ENCODE results near the gene KRT72. TPM values are rescaled to one million over a fixed set of nuclear protein-coding genes. Genes with fewer than 3 reads are reported as not detected.

Gene KRT72
- total and polyA plus RNA-seq, 2 experiments from 2014 or later, result not detected

GRCh38 chr12:52606096-52606495 is 4.8 kb upstream of the KRT72 start:
- Histone ChIP-seq H3F3A (ENCODE audit: insufficient read depth) (no peaks in the 10 kb centered on the region), H3K9me2 (ENCODE audit: insufficient read depth) (no peaks in the 10 kb centered on the region), H3K9ac (no peak overlapping the region), H4K20me1 (ENCODE audit: insufficient read depth) (no peaks in the 10 kb centered on the region), H3K27me3 (replicated peaks; ENCODE audit: insufficient read depth) (peaks cover 51% of the 10 kb centered on the region), H2AFZ (no peak overlapping the region), H3K4me3 (no peak overlapping the region), H3K4me1 (ENCODE audit: insufficient read depth) (0 out of 2 replicates have a peak, but pooled peaks cover 4% of the 10 kb centered on the region), H3K9me3 (ENCODE audit: low read depth) (no peaks in the 10 kb centered on the region), H3K27ac (no peak overlapping the region), H3K4me2 (ENCODE audit: unreplicated experiment) (no peak overlapping the region), H3K79me2 (ENCODE audit: insufficient read depth) (no peaks in the 10 kb centered on the region), H3K36me3 (ENCODE audit: low read depth) (no peaks in the 10 kb centered on the region)
- 20% methylated on average over 3 of the region's 3 CpGs for WGBS, 2 experiments (ENCODE audit: low coverage in 1 of 2, low lambda C conversion rate in 2 of 2, missing lambda C conversion rate in 2 of 2)
- in situ Hi-C loops (cut with MboI), result no loop called here
- TF ChIP-seq EZH2 (IDR thresholded peaks at IDR 0.05; ENCODE audit: insufficient read depth, poor library complexity, severe bottlenecking) (no peak), EZH2phosphoT487 (IDR thresholded peaks at IDR 0.05; ENCODE audit: insufficient read depth, low read depth) (no peak)
- DNase-seq, result no peak

- H3K4me1 ChIP-seq (ENCODE audit: insufficient read depth), result 0 out of 2 replicates have a peak, but pooled peaks cover 4% of the 10 kb centered on the region
- no peaks in the 10 kb centered on the region for H3F3A ChIP-seq (ENCODE audit: insufficient read depth)
- no peaks in the 10 kb centered on the region for H3K79me2 ChIP-seq (ENCODE audit: insufficient read depth)
- no peak overlapping the region for H2AFZ ChIP-seq
- no peak overlapping the region for H3K4me3 ChIP-seq
- in situ Hi-C loops (cut with MboI), result no loop called here
- no peaks in the 10 kb centered on the region for H3K36me3 ChIP-seq (ENCODE audit: low read depth)
- H3K9ac ChIP-seq, result no peak overlapping the region
- H3K9me2 ChIP-seq (ENCODE audit: insufficient read depth), result no peaks in the 10 kb centered on the region
- H3K27me3 ChIP-seq (replicated peaks; ENCODE audit: insufficient read depth), result peaks cover 51% of the 10 kb centered on the region
- no peaks in the 10 kb centered on the region for H3K9me3 ChIP-seq (ENCODE audit: low read depth)
- WGBS, 2 experiments (ENCODE audit: low coverage in 1 of 2, low lambda C conversion rate in 2 of 2, missing lambda C conversion rate in 2 of 2), result 53 to 59% methylated on average over 1 of the region's 1 CpG
- H3K27ac ChIP-seq, result no peak overlapping the region
- DNase-seq, result no peak
- no peaks in the 10 kb centered on the region for H4K20me1 ChIP-seq (ENCODE audit: insufficient read depth)
- no peak for TF ChIP-seq EZH2 (IDR thresholded peaks at IDR 0.05; ENCODE audit: insufficient read depth, poor library complexity, severe bottlenecking)
- TF ChIP-seq EZH2phosphoT487 (IDR thresholded peaks at IDR 0.05; ENCODE audit: insufficient read depth, low read depth), result no peak
- H3K4me2 ChIP-seq (ENCODE audit: unreplicated experiment), result no peak overlapping the region
These were observed 4.3 kb upstream of the KRT72 start for GRCh38 chr12:52605542-52605941.

GRCh38 chr12:52604859-52605258 is 3.6 kb upstream of the KRT72 start:
- H3K4me2 ChIP-seq (ENCODE audit: unreplicated experiment), result no peak overlapping the region

GRCh38 chr12:52603314-52603713 is 2.1 kb upstream of the KRT72 start:
- WGBS, 2 experiments (ENCODE audit: low coverage in 1 of 2, low lambda C conversion rate in 2 of 2, missing lambda C conversion rate in 2 of 2), result 80 to 82% methylated on average over 2 of the region's 2 CpGs
- Histone ChIP-seq H3K79me2 (ENCODE audit: insufficient read depth) (no peaks in the 10 kb centered on the region), H3K4me1 (ENCODE audit: insufficient read depth) (0 out of 2 replicates have a peak, but pooled peaks cover 4% of the 10 kb centered on the region), H4K20me1 (ENCODE audit: insufficient read depth) (no peaks in the 10 kb centered on the region), H3K4me3 (no peak overlapping the region), H2AFZ (no peak overlapping the region), H3K27ac (no peak overlapping the region), H3F3A (ENCODE audit: insufficient read depth) (no peaks in the 10 kb centered on the region), H3K4me2 (ENCODE audit: unreplicated experiment) (no peak overlapping the region), H3K9ac (no peak overlapping the region), H3K9me3 (ENCODE audit: low read depth) (no peaks in the 10 kb centered on the region), H3K27me3 (replicated peaks; ENCODE audit: insufficient read depth) (peaks cover 52% of the 10 kb centered on the region), H3K9me2 (ENCODE audit: insufficient read depth) (no peaks in the 10 kb centered on the region), H3K36me3 (ENCODE audit: low read depth) (no peaks in the 10 kb centered on the region)
- peak; percentile 52 for DNase-seq
- TF ChIP-seq EZH2phosphoT487 (IDR thresholded peaks at IDR 0.05; ENCODE audit: insufficient read depth, low read depth) (no peak), EZH2 (IDR thresholded peaks at IDR 0.05; ENCODE audit: insufficient read depth, poor library complexity, severe bottlenecking) (no peak)
- in situ Hi-C loops (cut with MboI), result no loop called here

More at GRCh38 chr12:52604859-52605258, 3.6 kb upstream of the KRT72 start:
- H3K27ac ChIP-seq, result no peak overlapping the region
- no peak for DNase-seq
- TF ChIP-seq EZH2phosphoT487 (IDR thresholded peaks at IDR 0.05; ENCODE audit: insufficient read depth, low read depth) (no peak), EZH2 (IDR thresholded peaks at IDR 0.05; ENCODE audit: insufficient read depth, poor library complexity, severe bottlenecking) (no peak)
- no peak overlapping the region for H3K9ac ChIP-seq
- H3K4me3 ChIP-seq, result no peak overlapping the region
- no peaks in the 10 kb centered on the region for H3K9me3 ChIP-seq (ENCODE audit: low read depth)
- in situ Hi-C loops (cut with MboI), result no loop called here
- no peaks in the 10 kb centered on the region for H3K9me2 ChIP-seq (ENCODE audit: insufficient read depth)
- H3K36me3 ChIP-seq (ENCODE audit: low read depth), result no peaks in the 10 kb centered on the region
- H3K79me2 ChIP-seq (ENCODE audit: insufficient read depth), result no peaks in the 10 kb centered on the region
- H3F3A ChIP-seq (ENCODE audit: insufficient read depth), result no peaks in the 10 kb centered on the region
- H4K20me1 ChIP-seq (ENCODE audit: insufficient read depth), result no peaks in the 10 kb centered on the region
- 0 out of 2 replicates have a peak, but pooled peaks cover 4% of the 10 kb centered on the region for H3K4me1 ChIP-seq (ENCODE audit: insufficient read depth)
- H2AFZ ChIP-seq, result no peak overlapping the region
- peaks cover 52% of the 10 kb centered on the region for H3K27me3 ChIP-seq (replicated peaks; ENCODE audit: insufficient read depth)

GRCh38 chr12:52602552-52602951 is 1.3 kb upstream of the KRT72 start:
- WGBS, 2 experiments (ENCODE audit: low coverage in 1 of 2, low lambda C conversion rate in 2 of 2, missing lambda C conversion rate in 2 of 2), result 78% methylated on average over 5 of the region's 5 CpGs
- DNase-seq, result no peak
- no peak overlapping the region for H3K4me2 ChIP-seq (ENCODE audit: unreplicated experiment)
- no peaks in the 10 kb centered on the region for H3F3A ChIP-seq (ENCODE audit: insufficient read depth)
- no peaks in the 10 kb centered on the region for H3K9me2 ChIP-seq (ENCODE audit: insufficient read depth)
- no peaks in the 10 kb centered on the region for H3K36me3 ChIP-seq (ENCODE audit: low read depth)
- no peaks in the 10 kb centered on the region for H4K20me1 ChIP-seq (ENCODE audit: insufficient read depth)
- H3K9ac ChIP-seq, result no peak overlapping the region
- no peak for TF ChIP-seq EZH2phosphoT487 (IDR thresholded peaks at IDR 0.05; ENCODE audit: insufficient read depth, low read depth)
- no peak for TF ChIP-seq EZH2 (IDR thresholded peaks at IDR 0.05; ENCODE audit: insufficient read depth, poor library complexity, severe bottlenecking)
- 0 out of 2 replicates have a peak, but pooled peaks cover 4% of the 10 kb centered on the region for H3K4me1 ChIP-seq (ENCODE audit: insufficient read depth)
- H3K9me3 ChIP-seq (ENCODE audit: low read depth), result no peaks in the 10 kb centered on the region
- in situ Hi-C loops (cut with MboI), result no loop called here
- peaks cover 50% of the 10 kb centered on the region for H3K27me3 ChIP-seq (replicated peaks; ENCODE audit: insufficient read depth)
- no peak overlapping the region for H2AFZ ChIP-seq
- no peak overlapping the region for H3K4me3 ChIP-seq
- no peaks in the 10 kb centered on the region for H3K79me2 ChIP-seq (ENCODE audit: insufficient read depth)
- H3K27ac ChIP-seq, result no peak overlapping the region
